Activated CD4-positive, alpha-beta memory T cell treated with anti-CD3 and anti-CD28 coated beads for 36 hours (primary cell): ENCODE data around the gene UBE2V1. TPM values are rescaled to one million over a fixed set of nuclear protein-coding genes. Genes with fewer than 3 reads are reported as not detected.
"Not testable (repeated sequence)": the region's sequence is repeated elsewhere in the genome, so short reads cannot be mapped to it uniquely, and the experiment has no call there.

Experiments
- CTCF ChIA-PET: fragments of 350-600 bp; sonication (Branson Sonifier 250); formaldehyde crosslinking; loops from one replicate; lab custom pipeline; 2021; ENCODE audit warnings: antibody characterized with exemption, inconsistent platforms; lab: Charles Lee
- POLR2A ChIA-PET: fragments of 350-600 bp; sonication (Branson Sonifier 250); formaldehyde crosslinking; loops from one replicate; lab custom pipeline; 2021; ENCODE audit warnings: antibody characterized with exemption; lab: Charles Lee
- DNase-seq: peaks from one replicate; pipeline ENCODE4 v3.0.0-alpha.2; 2020
- H3K27ac Mint-ChIP-seq: one replicate; pipeline ENCODE4 v1.8.0; 2021; ENCODE audit warnings: mixed read lengths
- H3K27me3 Mint-ChIP-seq: one replicate; pipeline ENCODE4 v1.8.0; 2021; ENCODE audit warnings: mixed read lengths
- H3K36me3 Mint-ChIP-seq: one replicate; pipeline ENCODE4 v1.8.0; 2021; ENCODE audit warnings: mixed read lengths
- H3K4me1 Mint-ChIP-seq: one replicate; pipeline ENCODE4 v1.8.0; 2021; ENCODE audit warnings: low read depth, mixed read lengths
- H3K4me3 Mint-ChIP-seq: one replicate; pipeline ENCODE4 v1.8.0; 2021; ENCODE audit warnings: mild to moderate bottlenecking, mixed read lengths
- H3K9me3 Mint-ChIP-seq: one replicate; pipeline ENCODE4 v1.8.0; 2021; ENCODE audit warnings: mixed read lengths
- intact Hi-C: fragments of 100-400 bp; cut with micrococcal nuclease; formaldehyde crosslinking; loops from one replicate; pipeline ENCODE4 v1.15.1; 2023
- total RNA-seq, 2 experiments: library from RNA; stranded (reverse); gene quantifications; one replicate each; pipeline ENCODE4 v1.2.3, GENCODE V29; 2021

The UBE2V1 gene
- total RNA-seq, 2 experiments from 2014 or later = 167 to 172 TPM

- peaks cover 9% of the 10 kb centered on the region for H3K4me1 Mint-ChIP-seq
- intact Hi-C loops = loop anchor here (5.0 kb wide), 1 partner anchor 94 kb away; no protein-coding TSS in a partner anchor
- no peak overlapping the region for H3K4me3 Mint-ChIP-seq
- H3K36me3 Mint-ChIP-seq = no peaks in the 10 kb centered on the region
- CTCF ChIA-PET = interaction anchor here (8.6 kb wide), 1 partner anchor 92 kb away, joined by 257 read pairs; the partner anchor contains the start of gene SNAI1
- POLR2A ChIA-PET = no interaction called here
- no peaks in the 10 kb centered on the region for H3K9me3 Mint-ChIP-seq
- no peaks in the 10 kb centered on the region for H3K27me3 Mint-ChIP-seq
- DNase-seq = no peak
- H3K27ac Mint-ChIP-seq = no peak overlapping the region
These were observed 39.5 kb downstream of the UBE2V1 start for GRCh38 chr20:50073500-50073899.

DNA sequence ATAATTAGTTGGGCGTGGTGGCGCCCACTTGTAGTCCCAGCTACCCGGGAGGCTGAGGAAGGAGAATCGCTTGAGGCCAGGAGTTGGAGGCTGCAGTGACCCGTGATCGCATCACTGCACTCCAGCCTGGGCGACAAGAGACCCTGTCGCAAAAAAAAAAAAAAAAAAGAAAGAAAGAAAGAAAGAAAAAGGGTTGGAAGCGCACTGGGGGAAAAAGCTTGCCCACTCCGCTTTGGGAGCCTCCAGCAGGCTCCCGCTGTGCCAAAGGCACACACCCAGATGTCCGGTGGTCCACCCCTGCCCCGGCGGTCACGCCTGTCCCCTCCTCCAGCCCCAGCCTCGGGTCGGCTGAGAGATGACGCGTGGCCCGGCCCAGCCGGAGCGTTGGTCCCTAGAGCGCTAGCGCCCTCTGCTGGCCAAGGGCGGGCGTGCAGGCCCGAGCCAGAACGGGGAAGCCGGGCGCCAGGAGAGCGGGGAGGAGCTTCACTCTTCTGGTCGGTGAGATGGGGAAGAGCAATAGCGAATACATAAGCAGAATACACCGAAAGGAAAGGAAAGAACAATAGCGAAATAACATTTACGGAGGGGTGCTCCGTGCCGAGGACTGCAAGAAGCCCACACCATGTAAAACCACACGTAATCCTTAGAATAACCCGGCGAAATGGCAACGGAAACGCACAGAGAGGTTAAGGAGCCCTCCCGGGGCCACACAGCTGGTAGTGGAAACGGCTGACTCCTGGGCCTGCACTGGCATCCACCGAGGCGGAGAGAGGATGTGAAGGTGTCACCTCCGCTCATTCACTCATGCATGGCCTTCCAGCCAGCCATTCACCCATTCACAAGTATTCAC is 41.7 kb downstream of the UBE2V1 start:
- no peaks in the 10 kb centered on the region for H3K9me3 Mint-ChIP-seq
- H3K36me3 Mint-ChIP-seq = no peaks in the 10 kb centered on the region
- ChIA-PET CTCF (interaction anchor here (0.6 to 8.6 kb wide), 77 partner anchors 9 to 530 kb away, joined by 3 to 257 read pairs (median 5); partner anchors contain the start of genes PEDS1, RNF114, SNAI1 and SPATA2), POLR2A (interaction anchor here (0.8 to 2.1 kb wide), 2 partner anchors 14 to 92 kb away, joined by 4 to 8 read pairs; no protein-coding TSS in a partner anchor)
- no peak overlapping the region for H3K27ac Mint-ChIP-seq
- intact Hi-C loops = loop anchor here (1.0 to 5.0 kb wide), 2 partner anchors 92 to 96 kb away; no protein-coding TSS in a partner anchor
- H3K4me1 Mint-ChIP-seq = peaks cover 3% of the 10 kb centered on the region
- H3K4me3 Mint-ChIP-seq = peak overlapping the region; percentile 54
- peak; percentile 94 for DNase-seq
- no peaks in the 10 kb centered on the region for H3K27me3 Mint-ChIP-seq

DNA sequence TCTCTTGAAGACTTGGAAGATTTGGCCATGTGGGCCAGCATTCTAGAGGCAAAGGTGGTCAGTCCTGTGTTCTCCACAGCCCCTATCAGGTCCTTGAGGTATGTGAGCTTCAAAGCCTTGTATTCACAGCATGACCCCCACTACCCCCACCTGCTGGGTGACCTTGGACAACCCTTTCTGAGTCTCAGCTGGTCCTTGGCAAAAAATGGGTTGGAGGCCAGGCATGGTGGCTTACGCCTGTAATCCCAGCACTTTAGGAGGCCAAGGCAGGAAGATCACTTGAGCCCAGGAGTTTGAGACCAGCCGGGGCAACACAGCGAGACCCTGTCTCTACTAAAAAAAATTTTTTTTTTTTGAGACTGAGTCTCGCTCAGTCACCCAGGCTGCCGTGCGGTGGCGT is 42.6 kb downstream of the UBE2V1 start:
- POLR2A ChIA-PET = interaction anchor here (2.1 kb wide), 1 partner anchor 91 kb away, joined by 8 read pairs; no protein-coding TSS in a partner anchor
- CTCF ChIA-PET = interaction anchor here (1.1 to 8.6 kb wide), 21 partner anchors 9 to 382 kb away, joined by 3 to 257 read pairs (median 8); partner anchors contain the start of genes RNF114 and SNAI1
- peak; percentile 15 for DNase-seq
- Mint-ChIP-seq H3K9me3 (no peaks in the 10 kb centered on the region), H3K36me3 (no peaks in the 10 kb centered on the region), H3K27me3 (no peaks in the 10 kb centered on the region), H3K4me1 (peaks cover 2% of the 10 kb centered on the region), H3K4me3 (no peak overlapping the region), H3K27ac (no peak overlapping the region)
- intact Hi-C loops = loop anchor here (5.0 kb wide), 1 partner anchor 97 kb away; no protein-coding TSS in a partner anchor

DNA sequence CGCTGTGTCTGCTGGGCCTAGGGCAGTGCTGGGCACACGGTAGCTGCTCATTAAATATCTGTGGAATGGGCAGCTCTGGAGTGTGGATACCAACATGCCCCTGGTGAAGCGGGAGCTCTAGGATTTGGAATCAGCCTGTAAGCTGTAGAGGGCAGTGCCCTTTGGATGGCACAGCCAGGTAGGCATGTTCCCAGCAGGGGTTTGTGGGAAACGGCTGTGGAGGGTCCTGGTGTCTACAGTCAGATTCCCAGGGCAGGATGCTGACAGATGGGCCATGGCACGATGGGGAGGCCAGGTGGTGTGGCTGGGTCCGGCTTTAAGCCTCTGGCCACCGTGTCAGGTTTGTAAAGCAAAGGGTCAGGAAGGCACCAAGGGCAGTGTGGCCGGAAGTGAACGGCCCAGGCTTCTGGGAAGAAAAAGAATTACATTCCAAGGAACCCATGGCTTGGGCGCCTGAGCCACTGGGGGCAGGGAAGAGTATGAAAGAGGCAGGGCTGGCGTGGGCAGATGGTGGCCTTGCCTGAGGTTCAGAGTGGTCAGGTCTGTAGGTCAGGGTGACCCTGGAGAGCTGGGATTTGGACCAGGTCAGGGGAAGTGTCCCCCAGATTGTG is 44.8 kb downstream of the UBE2V1 start:
- DNase-seq = no peak
- H3K4me1 Mint-ChIP-seq = peaks cover 2% of the 10 kb centered on the region
- intact Hi-C loops = no loop called here
- H3K27me3 Mint-ChIP-seq = no peaks in the 10 kb centered on the region
- POLR2A ChIA-PET = no interaction called here
- H3K4me3 Mint-ChIP-seq = no peak overlapping the region
- H3K36me3 Mint-ChIP-seq = no peaks in the 10 kb centered on the region
- CTCF ChIA-PET = interaction anchor here (1.0 to 8.6 kb wide), 3 partner anchors 19 to 101 kb away, joined by 3 to 257 read pairs (median 24); partner anchors contain the start of gene SNAI1
- no peaks in the 10 kb centered on the region for H3K9me3 Mint-ChIP-seq
- no peak overlapping the region for H3K27ac Mint-ChIP-seq

DNA sequence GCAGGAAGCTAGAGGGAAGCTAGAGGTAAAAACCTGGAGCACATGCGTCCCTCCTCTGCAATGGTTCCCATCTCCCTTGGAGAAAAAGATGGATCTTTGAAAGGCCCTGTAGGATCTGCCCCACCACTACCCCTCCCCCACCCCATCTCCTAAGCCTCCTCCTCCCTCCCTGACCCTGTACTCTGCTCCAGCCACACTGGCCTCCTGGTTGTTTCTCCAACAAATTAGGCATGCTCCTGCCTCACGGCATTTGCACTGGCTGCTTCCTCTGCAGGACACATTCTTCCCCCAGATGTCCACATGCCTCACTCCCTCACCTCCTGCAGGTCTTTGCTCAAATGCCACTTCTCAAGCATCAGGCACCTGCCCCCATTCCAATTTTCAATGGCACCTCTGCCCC is 45.5 kb downstream of the UBE2V1 start:
- Mint-ChIP-seq H3K27me3 (no peaks in the 10 kb centered on the region), H3K36me3 (no peaks in the 10 kb centered on the region), H3K4me3 (no peak overlapping the region), H3K4me1 (peaks cover 2% of the 10 kb centered on the region), H3K9me3 (no peaks in the 10 kb centered on the region), H3K27ac (no peak overlapping the region)
- no peak for DNase-seq
- CTCF ChIA-PET = interaction anchor here (1.0 to 8.6 kb wide), 2 partner anchors 20 to 86 kb away, joined by 3 to 257 read pairs; partner anchors contain the start of gene SNAI1
- intact Hi-C loops = no loop called here
- POLR2A ChIA-PET = no interaction called here

DNA sequence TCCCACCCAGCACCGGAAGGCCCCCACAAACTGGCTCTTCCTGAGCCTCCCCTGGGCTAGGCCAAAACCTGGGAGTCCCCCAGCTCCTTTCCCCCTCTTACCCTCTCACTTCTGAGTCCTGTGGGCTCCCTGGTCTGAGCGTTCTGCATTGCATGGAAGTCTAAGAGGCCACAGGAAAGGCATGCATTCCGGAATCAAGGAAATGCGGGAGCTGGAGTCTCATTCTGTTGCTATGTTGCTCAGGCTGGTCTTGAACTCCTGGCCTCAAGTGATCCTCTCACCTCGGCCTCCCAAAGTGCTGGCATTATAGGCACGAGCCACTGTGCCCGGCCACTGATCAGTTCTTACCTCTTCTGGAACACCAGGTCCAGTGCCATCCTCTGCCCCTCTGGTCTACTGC is 45.9 kb downstream of the UBE2V1 start:
- Mint-ChIP-seq H3K4me1 (peaks cover 2% of the 10 kb centered on the region), H3K27ac (no peak overlapping the region), H3K27me3 (no peaks in the 10 kb centered on the region), H3K36me3 (no peaks in the 10 kb centered on the region), H3K9me3 (no peaks in the 10 kb centered on the region), H3K4me3 (no peak overlapping the region)
- intact Hi-C loops = no loop called here
- ChIA-PET POLR2A (no interaction called here), CTCF (interaction anchor here (8.6 kb wide), 1 partner anchor 85 kb away, joined by 257 read pairs; the partner anchor contains the start of gene SNAI1)
- no peak for DNase-seq

GRCh38 chr20:50066161-50066834 is 46.7 kb downstream of the UBE2V1 start:
- POLR2A ChIA-PET = no interaction called here
- intact Hi-C loops = no loop called here
- H3K27me3 Mint-ChIP-seq = no peaks in the 10 kb centered on the region

GRCh38 chr20:50065325-50065615 is 47.7 kb downstream of the UBE2V1 start:
- Mint-ChIP-seq H3K4me3 (no peak overlapping the region), H3K9me3 (no peaks in the 10 kb centered on the region), H3K4me1 (no peaks in the 10 kb centered on the region), H3K36me3 (no peaks in the 10 kb centered on the region), H3K27me3 (no peaks in the 10 kb centered on the region), H3K27ac (no peak overlapping the region)
- CTCF ChIA-PET = interaction anchor here (8.6 kb wide), 1 partner anchor 84 kb away, joined by 257 read pairs; the partner anchor contains the start of gene SNAI1
- intact Hi-C loops = no loop called here
- DNase-seq = no peak
- POLR2A ChIA-PET = no interaction called here

More at GRCh38 chr20:50066161-50066834, 46.7 kb downstream of the UBE2V1 start:
- no peak for DNase-seq
- Mint-ChIP-seq H3K36me3 (no peaks in the 10 kb centered on the region), H3K27ac (no peak overlapping the region), H3K4me1 (peaks cover under 1% of the 10 kb centered on the region), H3K9me3 (no peaks in the 10 kb centered on the region), H3K4me3 (no peak overlapping the region)
- CTCF ChIA-PET = interaction anchor here (8.6 kb wide), 1 partner anchor 85 kb away, joined by 257 read pairs; the partner anchor contains the start of gene SNAI1

DNA sequence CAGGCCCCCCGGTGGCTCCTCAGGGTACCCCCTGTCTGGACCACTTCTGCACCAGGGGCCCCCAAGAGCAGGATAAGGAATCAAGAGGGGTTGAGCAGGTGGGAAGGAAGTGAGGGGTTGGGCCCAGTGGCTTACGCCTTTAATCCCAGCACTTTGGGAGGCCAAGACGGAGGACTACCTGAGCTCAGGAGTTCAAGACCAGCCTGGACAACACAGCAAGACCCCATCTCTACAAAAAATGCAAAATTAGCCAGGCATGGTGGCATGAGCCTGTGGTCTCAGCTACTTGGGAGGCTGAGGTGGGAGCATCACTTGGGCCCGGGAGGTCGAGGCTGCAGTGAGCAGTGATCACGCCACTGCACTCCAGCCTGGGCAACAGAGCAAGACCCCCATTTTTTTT is 49.2 kb downstream of the UBE2V1 start:
- H3K36me3 Mint-ChIP-seq, POLR2A ChIA-PET, H3K27ac Mint-ChIP-seq, intact Hi-C loops, H3K4me1 Mint-ChIP-seq, H3K27me3 Mint-ChIP-seq, DNase-seq, H3K4me3 Mint-ChIP-seq, CTCF ChIA-PET, H3K9me3 Mint-ChIP-seq: not testable (repeated sequence)

DNA sequence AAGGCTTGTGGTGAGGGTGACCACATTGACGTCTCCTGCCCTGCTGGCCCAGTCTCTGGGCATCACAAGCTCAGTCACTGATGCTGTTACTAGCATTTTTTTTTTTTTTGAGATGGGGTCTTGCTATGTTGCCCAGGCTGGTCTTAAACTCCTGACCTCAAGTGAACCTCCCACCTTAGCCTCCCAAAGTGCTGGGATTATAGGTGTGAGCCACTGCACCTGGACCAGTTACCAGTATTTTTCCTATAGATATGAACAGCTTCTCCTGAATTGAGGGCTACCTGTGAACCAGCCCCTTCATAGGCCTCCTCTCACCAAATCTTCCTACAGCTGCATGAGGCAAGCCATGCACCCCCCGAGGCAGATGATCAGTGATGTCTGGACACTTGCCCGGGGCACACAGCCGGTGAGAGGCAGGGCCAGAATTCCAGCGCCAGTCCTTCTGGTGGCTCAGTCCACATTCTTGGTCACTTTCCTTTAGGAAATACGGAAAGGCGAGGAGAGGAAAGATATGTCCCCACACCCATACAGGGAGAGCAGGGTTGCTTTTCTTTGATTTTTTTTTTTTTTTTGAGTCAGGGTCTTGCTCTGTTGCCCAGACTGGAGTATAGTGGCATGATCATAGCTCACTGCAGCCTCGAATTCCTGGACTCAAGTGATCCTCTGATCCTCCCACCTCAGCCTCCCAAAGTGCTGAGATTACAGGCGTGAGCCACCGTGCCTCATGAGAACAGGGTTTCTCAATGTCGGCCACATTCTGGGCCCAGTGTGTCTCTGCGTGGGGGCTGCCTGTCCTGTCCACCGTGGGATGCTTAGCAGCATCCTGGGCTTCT is 50.7 kb downstream of the UBE2V1 start:
- Mint-ChIP-seq H3K36me3 (no peaks in the 10 kb centered on the region), H3K27me3 (no peaks in the 10 kb centered on the region), H3K4me1 (no peaks in the 10 kb centered on the region), H3K9me3 (no peaks in the 10 kb centered on the region), H3K4me3 (no peak overlapping the region), H3K27ac (no peak overlapping the region)
- CTCF ChIA-PET = interaction anchor here (0.6 to 3.0 kb wide), 3 partner anchors 8 to 83 kb away, joined by 3 to 25 read pairs (median 6); no protein-coding TSS in a partner anchor
- intact Hi-C loops = no loop called here
- POLR2A ChIA-PET = interaction anchor here (0.7 kb wide), 1 partner anchor 711 kb away, joined by 4 read pairs; no protein-coding TSS in a partner anchor
- DNase-seq = no peak
